Measurements from ENCODE around the gene PROKR1. TPM values are rescaled to one million over a fixed set of nuclear protein-coding genes. Genes with fewer than 3 reads are reported as not detected.
A peak's percentile ranks its signal among the peaks of the same experiment; 100 is the strongest.

The PROKR1 gene
- total RNA-seq, 5 donors from 2014 or later (not counting 1 experiment from before 2014, with no cell fraction given): not detected

- no CpG with 5 or more reads among the region's 3 CpGs for WGBS (ENCODE audit: insufficient coverage)
- no peaks in the 10 kb centered on the region for H3K9me3 ChIP-seq
- no peaks in the 10 kb centered on the region for H3K36me3 Mint-ChIP-seq
- H3K4me3 ChIP-seq (ENCODE audit: control insufficient read depth in 1 of 2, extremely low read depth in 1 of 2, low read length in 1 of 2): no peak overlapping the region
- ChIA-PET POLR2A (no interaction called here), CTCF (no interaction called here)
- peaks cover 0 to under 1% (median 0%) of the 10 kb centered on the region in 3 donors for H3K9me3 Mint-ChIP-seq
- peaks cover 8 to 16% (median 10%) of the 10 kb centered on the region in 3 donors for H3K4me1 Mint-ChIP-seq
- H3K36me3 ChIP-seq (ENCODE audit: control insufficient read depth in 2 of 2, extremely low read depth in 1 of 2, insufficient read depth in 1 of 2, low read length in 1 of 2): no peaks in the 10 kb centered on the region
- no peak overlapping the region for H3K4me3 Mint-ChIP-seq
- H3K27me3 ChIP-seq (replicated peaks in 1 of 2; ENCODE audit: control insufficient read depth in 2 of 2, extremely low read depth in 1 of 2, insufficient read depth in 2 of 2, low read length in 1 of 2): peaks cover 8 to 42% of the 10 kb centered on the region in 2 experiments
- H3K27ac Mint-ChIP-seq: no peak overlapping the region
- no peak overlapping the region for H3K27ac ChIP-seq (ENCODE audit: low read length)
- peaks cover 0 to 14% of the 10 kb centered on the region in 2 experiments for H3K4me1 ChIP-seq (ENCODE audit: control insufficient read depth in 1 of 2, extremely low read depth in 1 of 2, insufficient read depth in 2 of 2, low read length in 2 of 2)
- peaks cover 51 to 60% of the 10 kb centered on the region in 2 donors for H3K27me3 Mint-ChIP-seq
- DNase-seq: no peak
- ATAC-seq (replicated peaks in 1 of 4): no peak
Measured at GRCh38 chr2:68646303-68646702, 2.9 kb downstream of the PROKR1 start.

GRCh38 chr2:68650645-68651044, 7.3 kb downstream of the PROKR1 start:
- CTCF ChIA-PET: no interaction called here
- H3K4me1 Mint-ChIP-seq: peaks cover 31 to 33% (median 31%) of the 10 kb centered on the region in 3 donors

GRCh38 chr2:68653034-68653433, 9.7 kb downstream of the PROKR1 start:
- Mint-ChIP-seq H3K9me3 (no peaks in the 10 kb centered on the region), H3K4me3 (peak overlapping the region in 1 of 3 donors; percentile 41), H3K4me1 (peaks cover 31 to 33% (median 31%) of the 10 kb centered on the region in 3 donors), H3K27ac (no peak overlapping the region), H3K36me3 (no peaks in the 10 kb centered on the region), H3K27me3 (peaks cover 12 to 20% of the 10 kb centered on the region in 2 donors)
- ChIA-PET POLR2A (no interaction called here), CTCF (interaction anchor here in 1 of 2 donors (1.0 kb wide), 1 partner anchor 25 kb away, joined by 3 read pairs; no protein-coding TSS in a partner anchor)
- DNase-seq: no peak
- no peaks in the 10 kb centered on the region for H3K9me3 ChIP-seq
- no peak overlapping the region for H3K27ac ChIP-seq (ENCODE audit: low read length)
- no peaks in the 10 kb centered on the region for H3K36me3 ChIP-seq (ENCODE audit: control insufficient read depth in 2 of 2, extremely low read depth in 1 of 2, insufficient read depth in 1 of 2, low read length in 1 of 2)
- H3K4me3 ChIP-seq (ENCODE audit: control insufficient read depth in 1 of 2, extremely low read depth in 1 of 2, low read length in 1 of 2): no peak overlapping the region
- 72% methylated on average over 3 of the region's 9 CpGs for whole genome bisulfite sequencing (ENCODE audit: insufficient coverage)
- peaks cover 0 to 21% of the 10 kb centered on the region in 2 experiments for H3K4me1 ChIP-seq (ENCODE audit: control insufficient read depth in 1 of 2, extremely low read depth in 1 of 2, insufficient read depth in 2 of 2, low read length in 2 of 2)
- peaks cover 0 to 5% of the 10 kb centered on the region in 2 experiments for H3K27me3 ChIP-seq (replicated peaks in 1 of 2; ENCODE audit: control insufficient read depth in 2 of 2, extremely low read depth in 1 of 2, insufficient read depth in 2 of 2, low read length in 1 of 2)
- ATAC-seq (replicated peaks in 1 of 4): no peak

More at GRCh38 chr2:68650645-68651044, 7.3 kb downstream of the PROKR1 start:
- ATAC-seq (replicated peaks in 1 of 4) (no peak), DNase-seq (no peak)
- Mint-ChIP-seq H3K36me3 (no peaks in the 10 kb centered on the region), H3K27ac (no peak overlapping the region), H3K9me3 (no peaks in the 10 kb centered on the region), H3K27me3 (peaks cover 28 to 32% of the 10 kb centered on the region in 2 donors), H3K4me3 (no peak overlapping the region)
- no peak overlapping the region for H3K4me3 ChIP-seq (ENCODE audit: control insufficient read depth in 1 of 2, extremely low read depth in 1 of 2, low read length in 1 of 2)
- no CpG with 5 or more reads among the region's 1 CpG for WGBS (ENCODE audit: insufficient coverage)
- H3K36me3 ChIP-seq (ENCODE audit: control insufficient read depth in 2 of 2, extremely low read depth in 1 of 2, insufficient read depth in 1 of 2, low read length in 1 of 2): no peaks in the 10 kb centered on the region
- no peak overlapping the region for H3K27ac ChIP-seq (ENCODE audit: low read length)
- POLR2A ChIA-PET: no interaction called here
- H3K27me3 ChIP-seq (replicated peaks in 1 of 2; ENCODE audit: control insufficient read depth in 2 of 2, extremely low read depth in 1 of 2, insufficient read depth in 2 of 2, low read length in 1 of 2): peaks cover 0 to 22% of the 10 kb centered on the region in 2 experiments
- H3K4me1 ChIP-seq (ENCODE audit: control insufficient read depth in 1 of 2, extremely low read depth in 1 of 2, insufficient read depth in 2 of 2, low read length in 2 of 2): peaks cover 0 to 21% of the 10 kb centered on the region in 2 experiments
- H3K9me3 ChIP-seq: no peaks in the 10 kb centered on the region

- Mint-ChIP-seq H3K4me3 (peak overlapping the region in 2 of 3 donors; percentile 21 to 41), H3K9me3 (no peaks in the 10 kb centered on the region), H3K27ac (peak overlapping the region in 1 of 2 donors; percentile 36), H3K4me1 (peaks cover 31 to 33% (median 31%) of the 10 kb centered on the region in 3 donors), H3K36me3 (no peaks in the 10 kb centered on the region), H3K27me3 (peaks cover 12 to 20% of the 10 kb centered on the region in 2 donors)
- Histone ChIP-seq H3K4me3 (ENCODE audit: control insufficient read depth in 1 of 2, extremely low read depth in 1 of 2, low read length in 1 of 2) (no peak overlapping the region), H3K27ac (ENCODE audit: low read length) (no peak overlapping the region), H3K27me3 (replicated peaks in 1 of 2; ENCODE audit: control insufficient read depth in 2 of 2, extremely low read depth in 1 of 2, insufficient read depth in 2 of 2, low read length in 1 of 2) (peaks cover 0 to 5% of the 10 kb centered on the region in 2 experiments), H3K36me3 (ENCODE audit: control insufficient read depth in 2 of 2, extremely low read depth in 1 of 2, insufficient read depth in 1 of 2, low read length in 1 of 2) (no peaks in the 10 kb centered on the region), H3K4me1 (ENCODE audit: control insufficient read depth in 1 of 2, extremely low read depth in 1 of 2, insufficient read depth in 2 of 2, low read length in 2 of 2) (peaks cover 0 to 21% of the 10 kb centered on the region in 2 experiments), H3K9me3 (no peaks in the 10 kb centered on the region)
- WGBS (ENCODE audit: insufficient coverage): 0% methylated on average over 7 of the region's 10 CpGs
- ATAC-seq (replicated peaks in 1 of 4) (peak; percentile 62 to 91 (median 76)), DNase-seq (peak in 3 of 35 experiments; percentile 6 to 42 (median 17))
- POLR2A ChIA-PET: no interaction called here
- CTCF ChIA-PET: no interaction called here
Measured at GRCh38 chr2:68653538-68653982, 10.2 kb downstream of the PROKR1 start.

DNA sequence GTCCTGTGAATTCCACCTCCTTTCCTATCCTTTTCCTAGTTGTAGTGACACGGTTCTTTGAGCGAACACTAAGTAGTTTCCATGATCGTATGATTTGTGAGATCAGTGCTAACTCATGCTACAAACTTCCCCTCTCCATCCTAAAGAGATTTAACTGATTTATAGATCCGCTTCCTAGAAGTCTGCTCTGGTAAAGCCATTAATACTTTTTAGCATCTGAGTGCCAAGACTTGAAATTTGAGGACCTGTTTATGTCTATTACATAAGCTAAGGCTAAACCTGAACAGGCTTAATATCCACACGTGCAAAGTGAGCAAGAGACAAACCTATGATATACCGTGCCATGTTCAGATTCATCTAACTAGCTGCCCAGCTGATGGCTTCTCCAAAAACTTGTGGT, 14.9 kb downstream of the PROKR1 start:
- peaks cover 0 to 9% of the 10 kb centered on the region in 2 experiments for H3K4me1 ChIP-seq (ENCODE audit: control insufficient read depth in 1 of 2, extremely low read depth in 1 of 2, insufficient read depth in 2 of 2, low read length in 2 of 2)
- ATAC-seq (replicated peaks in 1 of 4): no peak
- no peak for DNase-seq
- H3K9me3 Mint-ChIP-seq: no peaks in the 10 kb centered on the region
- WGBS (ENCODE audit: insufficient coverage): 20% methylated on average over 1 of the region's 6 CpGs
- no peak overlapping the region for H3K4me3 ChIP-seq (ENCODE audit: control insufficient read depth in 1 of 2, extremely low read depth in 1 of 2, low read length in 1 of 2)
- no peak overlapping the region for H3K4me3 Mint-ChIP-seq
- no peaks in the 10 kb centered on the region for H3K36me3 ChIP-seq (ENCODE audit: control insufficient read depth in 2 of 2, extremely low read depth in 1 of 2, insufficient read depth in 1 of 2, low read length in 1 of 2)
- POLR2A ChIA-PET: no interaction called here
- peaks cover 0 to 6% of the 10 kb centered on the region in 2 experiments for H3K27me3 ChIP-seq (replicated peaks in 1 of 2; ENCODE audit: control insufficient read depth in 2 of 2, extremely low read depth in 1 of 2, insufficient read depth in 2 of 2, low read length in 1 of 2)
- H3K27ac ChIP-seq (ENCODE audit: low read length): no peak overlapping the region
- CTCF ChIA-PET: no interaction called here
- H3K27me3 Mint-ChIP-seq: peaks cover 15 to 19% of the 10 kb centered on the region in 2 donors
- no peaks in the 10 kb centered on the region for H3K36me3 Mint-ChIP-seq
- H3K27ac Mint-ChIP-seq: no peak overlapping the region
- peaks cover 12 to 17% (median 13%) of the 10 kb centered on the region in 3 donors for H3K4me1 Mint-ChIP-seq
- no peaks in the 10 kb centered on the region for H3K9me3 ChIP-seq

DNA sequence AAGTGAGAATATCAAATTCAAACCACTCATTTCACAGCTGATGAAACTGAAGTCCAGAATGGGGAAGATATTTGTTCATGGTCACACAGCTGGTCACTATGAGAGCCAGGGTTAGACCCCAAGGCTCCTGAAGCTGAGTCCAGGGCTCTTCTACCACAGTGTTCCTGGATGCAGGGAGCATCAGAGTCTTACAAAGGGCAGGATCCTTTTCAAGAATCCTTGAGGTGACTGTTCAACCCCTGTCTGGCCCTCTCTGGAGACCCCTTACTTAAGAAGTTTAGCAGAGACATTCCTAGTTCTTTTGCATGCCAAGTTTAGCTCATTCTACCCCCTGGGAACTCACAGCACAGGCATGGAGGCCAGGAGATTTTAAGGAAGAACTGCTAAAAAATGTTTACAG, 15.7 kb downstream of the PROKR1 start:
- H3K9me3 Mint-ChIP-seq: no peaks in the 10 kb centered on the region
- Histone ChIP-seq H3K9me3 (no peaks in the 10 kb centered on the region), H3K27me3 (replicated peaks in 1 of 2; ENCODE audit: control insufficient read depth in 2 of 2, extremely low read depth in 1 of 2, insufficient read depth in 2 of 2, low read length in 1 of 2) (peaks cover 0 to 8% of the 10 kb centered on the region in 2 experiments), H3K27ac (ENCODE audit: low read length) (no peak overlapping the region), H3K4me1 (ENCODE audit: control insufficient read depth in 1 of 2, extremely low read depth in 1 of 2, insufficient read depth in 2 of 2, low read length in 2 of 2) (peaks cover 0 to 2% of the 10 kb centered on the region in 2 experiments), H3K4me3 (ENCODE audit: control insufficient read depth in 1 of 2, extremely low read depth in 1 of 2, low read length in 1 of 2) (no peak overlapping the region), H3K36me3 (ENCODE audit: control insufficient read depth in 2 of 2, extremely low read depth in 1 of 2, insufficient read depth in 1 of 2, low read length in 1 of 2) (no peaks in the 10 kb centered on the region)
- H3K27me3 Mint-ChIP-seq: peaks cover 19 to 22% of the 10 kb centered on the region in 2 donors
- no peak for ATAC-seq (replicated peaks in 1 of 4)
- H3K4me1 Mint-ChIP-seq: peaks cover 4 to 9% (median 5%) of the 10 kb centered on the region in 3 donors
- ChIA-PET CTCF (no interaction called here), POLR2A (no interaction called here)
- H3K4me3 Mint-ChIP-seq: no peak overlapping the region
- no peaks in the 10 kb centered on the region for H3K36me3 Mint-ChIP-seq
- no peak for DNase-seq
- H3K27ac Mint-ChIP-seq: no peak overlapping the region
